HG02623 (cell line): ENCODE data around the gene ZFAND3.

ENCODE experiments used
- ATAC-seq: cut with Tn5 transposase; IDR thresholded peaks from one replicate; pipeline ENCODE4 v1.9.1; 2021; ENCODE audit warnings: moderate library complexity; ENCODE audit not compliant: unreplicated experiment

ZFAND3 gene

DNA sequence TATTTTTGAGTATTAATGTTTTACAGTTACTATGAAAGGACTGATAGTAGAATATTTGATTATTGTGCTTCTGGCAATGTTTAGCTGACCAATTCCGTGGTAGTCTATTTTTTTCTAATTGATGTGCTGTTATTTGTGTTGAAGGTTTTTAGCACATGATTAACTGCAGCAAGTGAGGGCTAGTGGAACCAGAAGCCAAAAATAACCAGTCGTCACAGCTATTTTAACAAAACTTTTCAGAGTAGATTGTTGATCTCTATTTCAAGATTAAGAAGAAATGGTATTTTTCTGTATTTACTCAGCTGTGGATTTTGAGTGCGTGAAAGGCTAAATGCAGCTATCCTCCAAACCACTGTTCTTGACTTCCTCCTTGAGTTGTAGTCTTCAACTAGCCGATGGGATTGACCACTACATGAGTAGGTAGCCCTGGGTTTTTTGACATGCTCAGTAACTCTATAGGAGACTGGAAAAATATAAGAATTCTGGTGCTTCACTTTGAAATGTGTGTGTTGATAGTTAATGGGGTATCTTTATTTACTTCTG, 258.0 kb downstream of the ZFAND3 start:
- no peak for ATAC-seq

DNA sequence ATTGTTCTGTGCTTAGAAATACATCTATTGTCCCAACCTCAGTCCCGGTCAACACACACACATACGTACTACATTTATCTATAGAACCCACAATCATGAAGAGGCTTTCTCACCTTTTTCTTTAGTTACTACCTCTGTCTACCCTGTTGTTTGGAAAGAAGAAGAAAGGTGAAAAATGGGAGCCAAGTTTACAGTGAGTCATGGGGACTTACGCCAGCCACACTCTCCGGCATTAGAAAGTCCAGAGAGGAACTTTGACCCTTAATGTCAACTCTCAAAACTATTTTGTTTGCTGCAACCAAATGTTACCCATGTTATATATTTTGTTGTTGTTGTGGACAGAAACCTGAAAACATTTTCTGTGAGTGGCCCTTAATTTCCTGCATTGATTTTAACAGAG, 259.1 kb downstream of the ZFAND3 start:
- no peak for ATAC-seq

DNA sequence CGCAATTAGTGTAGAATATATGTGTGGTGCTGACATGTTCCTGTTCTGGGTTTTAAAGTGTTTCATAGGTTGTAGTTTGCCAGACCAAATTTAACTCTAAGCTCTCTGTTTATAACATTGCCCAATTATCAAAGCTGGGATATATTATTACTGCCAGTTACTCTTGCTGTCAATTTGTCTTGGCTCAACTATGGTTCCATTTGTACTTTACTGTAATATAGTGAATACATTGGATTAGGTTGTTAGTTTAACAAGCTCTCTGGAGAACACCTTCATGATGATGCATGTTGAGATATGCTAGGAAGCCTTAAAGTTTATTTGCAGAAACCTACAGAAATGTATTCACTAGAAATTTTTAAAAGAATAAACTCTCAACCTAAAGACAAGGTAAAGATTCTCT, 259.6 kb downstream of the ZFAND3 start:
- ATAC-seq = no peak

- no peak for ATAC-seq
These were observed 260.0 kb downstream of the ZFAND3 start for GRCh38 chr6:38079537-38079936.

DNA sequence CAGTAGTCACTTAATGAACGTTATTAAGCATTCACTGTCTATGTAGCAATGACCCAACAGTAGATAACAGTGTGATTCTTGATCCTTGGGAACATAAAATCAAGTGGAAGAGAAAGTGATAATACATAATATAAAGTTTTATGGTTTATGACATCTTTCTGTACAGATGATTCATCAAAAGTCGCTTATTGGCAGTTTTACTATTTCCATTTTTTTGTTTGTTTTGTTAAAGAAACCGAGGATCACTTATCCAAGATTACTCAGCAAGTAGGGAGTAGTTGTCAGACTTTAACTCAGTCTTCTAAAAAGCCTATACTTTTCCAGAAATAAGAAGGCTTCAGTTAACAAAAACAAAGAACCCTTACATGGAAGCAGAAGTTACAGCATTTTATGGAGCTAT, 260.8 kb downstream of the ZFAND3 start:
- ATAC-seq = no peak

DNA sequence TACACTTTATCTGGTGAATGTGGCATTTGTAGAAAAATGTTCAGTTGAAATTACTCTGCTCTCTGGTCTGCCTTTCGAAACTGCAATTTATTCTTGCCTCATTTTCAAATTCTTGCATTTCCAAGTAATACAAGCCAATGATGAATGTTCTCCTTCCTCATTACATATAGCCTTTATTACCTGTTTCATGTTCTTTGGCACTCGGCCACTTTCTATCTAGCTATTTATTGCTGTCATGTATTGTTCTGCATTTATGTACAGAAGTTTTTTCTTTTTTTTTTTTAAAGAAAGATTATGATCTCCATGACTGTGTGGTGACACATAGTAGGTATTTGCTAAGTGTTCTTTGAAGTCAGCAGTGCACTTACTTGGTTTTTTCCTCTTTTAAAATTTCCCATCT, 261.4 kb downstream of the ZFAND3 start:
- ATAC-seq = no peak

DNA sequence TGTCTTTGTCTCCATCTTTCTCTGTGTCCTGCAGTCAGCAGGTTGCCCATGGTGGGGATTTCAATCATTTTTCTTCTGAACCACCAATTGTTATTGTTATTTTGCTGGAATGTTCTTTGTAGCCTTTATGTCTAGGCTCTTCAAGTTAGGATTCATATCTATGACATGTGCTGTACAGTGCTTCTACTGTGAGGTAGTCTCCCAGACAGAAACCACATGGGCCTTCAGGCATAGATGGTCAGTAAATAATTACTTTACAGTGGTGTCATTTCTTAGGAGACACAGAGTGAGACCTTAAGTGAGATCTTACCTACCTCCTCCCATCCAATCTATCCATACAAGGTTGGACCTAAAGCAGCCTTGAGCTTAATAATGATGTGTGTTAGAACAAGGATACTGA, 265.5 kb downstream of the ZFAND3 start:
- ATAC-seq = no peak

DNA sequence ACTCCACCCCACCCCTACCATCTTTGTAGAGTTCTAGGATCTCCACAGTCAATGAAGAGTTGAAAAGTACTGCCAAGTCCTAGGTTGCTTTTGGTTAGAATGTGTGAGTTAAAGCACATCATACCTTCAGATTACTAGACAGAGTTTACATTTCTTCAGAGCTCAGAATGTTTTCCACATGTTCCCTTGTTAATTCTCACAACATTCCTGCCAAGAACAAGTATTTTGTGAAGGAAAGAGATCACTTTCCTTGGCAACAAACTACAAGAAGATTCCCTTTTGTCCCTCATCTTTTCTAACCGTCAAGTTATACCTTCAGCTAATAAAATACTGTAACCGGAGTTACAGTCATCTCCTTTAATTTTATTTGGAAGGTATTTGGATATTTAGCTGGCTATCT, 266.8 kb downstream of the ZFAND3 start:
- ATAC-seq = no peak

DNA sequence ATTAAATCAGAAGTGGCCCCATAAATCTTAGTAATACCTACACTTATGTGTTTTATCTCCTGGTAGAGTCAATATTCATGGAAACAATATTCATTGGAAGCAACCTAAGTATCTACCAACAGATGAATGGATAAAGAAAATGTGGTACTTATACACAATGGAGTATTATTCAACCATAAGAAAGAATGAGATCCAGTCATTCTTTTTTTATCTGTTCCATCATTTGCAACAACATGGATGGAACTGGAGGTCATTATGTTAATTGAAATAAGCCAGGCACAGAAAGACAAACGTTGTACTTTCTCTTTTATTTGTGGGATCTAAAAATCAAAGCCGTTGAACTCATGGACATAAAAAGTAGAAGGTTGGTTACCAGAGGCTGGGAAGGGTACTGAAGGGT, 268.5 kb downstream of the ZFAND3 start:
- no peak for ATAC-seq

DNA sequence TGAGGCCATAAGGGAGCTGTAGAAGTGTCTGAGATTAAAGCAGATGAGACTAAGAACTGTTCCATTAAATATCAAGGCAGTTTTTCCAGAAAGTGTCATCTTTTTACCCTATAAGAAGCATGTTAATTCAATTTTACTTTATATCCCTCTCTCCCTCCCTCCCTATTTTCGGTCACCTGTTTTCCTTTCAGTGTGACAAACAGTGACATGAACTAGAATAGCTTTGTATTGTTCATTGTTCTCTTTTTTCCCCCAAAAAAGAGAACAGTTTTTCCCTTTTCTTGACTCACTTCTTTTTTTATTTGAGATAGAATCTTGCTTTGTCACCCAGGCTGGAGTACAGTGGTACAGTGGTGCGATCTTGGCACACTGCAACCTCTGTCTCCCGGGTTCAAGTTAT, 269.3 kb downstream of the ZFAND3 start:
- no peak for ATAC-seq

GRCh38 chr6:38091613-38092012, 272.1 kb downstream of the ZFAND3 start:
- ATAC-seq = no peak

DNA sequence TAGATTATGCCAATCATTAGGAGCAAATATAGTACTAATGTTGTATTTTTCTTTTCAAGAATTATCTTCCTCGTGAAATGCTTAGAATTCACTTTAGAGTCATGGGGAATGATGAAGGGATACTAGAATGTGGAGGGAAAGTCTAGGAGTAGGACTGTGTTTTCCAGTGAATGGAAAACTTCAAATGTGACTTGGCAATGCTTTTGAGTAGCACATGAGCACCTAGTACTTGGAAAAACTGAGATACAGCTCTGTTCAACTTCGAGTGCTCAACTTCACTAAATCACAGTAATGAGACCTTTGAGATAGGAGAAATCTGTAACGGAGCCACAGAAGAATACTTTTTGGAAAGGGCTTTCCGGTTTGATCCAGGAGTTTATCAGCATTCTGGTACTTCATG, 272.9 kb downstream of the ZFAND3 start:
- ATAC-seq = no peak

DNA sequence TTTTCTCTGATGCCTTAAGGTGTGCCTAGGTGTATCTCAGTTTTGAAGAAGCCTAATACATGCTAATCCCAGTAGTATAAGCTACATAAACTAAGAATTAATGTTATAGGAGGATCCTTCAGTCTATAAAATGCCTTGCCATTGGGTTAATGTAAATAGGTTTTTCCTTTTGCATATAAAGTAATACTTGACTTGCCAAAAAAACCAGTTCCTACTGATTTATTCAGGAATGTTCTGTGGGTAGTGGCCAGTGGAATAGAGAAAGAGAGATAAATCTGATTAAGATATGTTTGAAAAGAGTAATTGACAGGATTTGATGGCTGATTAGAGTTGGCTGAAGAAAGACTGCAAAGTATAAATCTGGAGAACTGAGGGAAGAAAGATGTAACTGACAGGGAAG, 273.4 kb downstream of the ZFAND3 start:
- ATAC-seq = no peak

DNA sequence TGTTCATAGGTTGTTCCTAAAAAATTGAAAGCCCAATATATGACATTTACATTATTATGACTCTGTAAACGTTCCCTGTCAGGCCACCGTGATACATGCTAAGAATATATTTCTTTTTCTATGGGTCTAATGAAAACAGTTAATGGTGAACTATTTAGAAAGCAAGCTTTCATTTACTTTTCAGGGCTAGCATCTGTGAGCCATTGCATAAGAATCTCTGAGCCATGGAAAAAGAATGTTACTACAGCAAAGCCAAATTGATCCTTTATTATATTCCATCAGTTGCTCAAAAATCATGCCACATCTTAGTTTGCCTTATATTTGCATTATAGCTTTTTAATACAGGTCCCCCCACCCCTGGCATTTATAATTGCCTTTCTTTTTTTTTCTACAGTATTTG, 275.5 kb downstream of the ZFAND3 start:
- no peak for ATAC-seq

DNA sequence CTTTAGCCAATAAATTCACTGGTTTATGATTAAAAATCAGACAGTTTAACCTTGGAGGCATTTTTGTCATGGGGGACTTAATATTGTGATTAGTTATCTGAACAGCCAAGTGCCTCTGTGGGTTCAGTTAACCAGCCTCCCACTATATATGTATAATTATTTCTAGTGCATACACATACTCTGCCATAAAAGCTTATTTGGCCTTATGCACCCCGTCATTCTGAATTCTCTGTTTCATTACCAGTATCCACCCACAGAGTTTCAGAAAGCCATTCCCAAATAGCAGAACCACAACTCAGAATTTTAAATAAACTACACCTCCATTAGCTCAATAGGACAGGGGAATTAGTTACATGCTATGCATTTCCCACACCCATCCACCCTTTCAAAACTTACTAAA, 279.7 kb downstream of the ZFAND3 start:
- no peak for ATAC-seq

DNA sequence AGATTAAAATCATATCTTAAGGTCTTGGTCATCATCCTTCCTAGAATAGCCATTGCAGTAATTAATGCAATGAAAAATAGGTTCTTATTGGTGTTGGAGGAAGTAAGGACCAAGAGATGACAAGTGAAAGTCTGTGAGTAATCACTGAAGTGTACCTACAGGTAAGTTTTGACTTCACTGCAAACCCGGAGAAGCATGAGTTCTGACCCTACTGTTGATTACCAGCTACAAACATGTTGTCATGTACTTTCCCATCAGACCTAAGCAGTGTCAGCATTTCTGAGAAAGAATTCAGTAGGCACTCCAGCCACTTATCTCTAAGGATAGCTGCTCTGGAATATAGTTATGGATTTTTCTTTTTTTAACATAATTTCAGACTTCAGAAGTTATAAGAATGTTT, 280.9 kb downstream of the ZFAND3 start:
- ATAC-seq = no peak

GRCh38 chr6:38103921-38104320, 284.4 kb downstream of the ZFAND3 start:
- ATAC-seq = no peak

GRCh38 chr6:38105066-38105465, 285.5 kb downstream of the ZFAND3 start:
- no peak for ATAC-seq

GRCh38 chr6:38107073-38107472, 287.5 kb downstream of the ZFAND3 start:
- no peak for ATAC-seq

GRCh38 chr6:38110481-38110971, 291.0 kb downstream of the ZFAND3 start:
- no peak for ATAC-seq

GRCh38 chr6:38112181-38112580, 292.7 kb downstream of the ZFAND3 start:
- no peak for ATAC-seq

DNA sequence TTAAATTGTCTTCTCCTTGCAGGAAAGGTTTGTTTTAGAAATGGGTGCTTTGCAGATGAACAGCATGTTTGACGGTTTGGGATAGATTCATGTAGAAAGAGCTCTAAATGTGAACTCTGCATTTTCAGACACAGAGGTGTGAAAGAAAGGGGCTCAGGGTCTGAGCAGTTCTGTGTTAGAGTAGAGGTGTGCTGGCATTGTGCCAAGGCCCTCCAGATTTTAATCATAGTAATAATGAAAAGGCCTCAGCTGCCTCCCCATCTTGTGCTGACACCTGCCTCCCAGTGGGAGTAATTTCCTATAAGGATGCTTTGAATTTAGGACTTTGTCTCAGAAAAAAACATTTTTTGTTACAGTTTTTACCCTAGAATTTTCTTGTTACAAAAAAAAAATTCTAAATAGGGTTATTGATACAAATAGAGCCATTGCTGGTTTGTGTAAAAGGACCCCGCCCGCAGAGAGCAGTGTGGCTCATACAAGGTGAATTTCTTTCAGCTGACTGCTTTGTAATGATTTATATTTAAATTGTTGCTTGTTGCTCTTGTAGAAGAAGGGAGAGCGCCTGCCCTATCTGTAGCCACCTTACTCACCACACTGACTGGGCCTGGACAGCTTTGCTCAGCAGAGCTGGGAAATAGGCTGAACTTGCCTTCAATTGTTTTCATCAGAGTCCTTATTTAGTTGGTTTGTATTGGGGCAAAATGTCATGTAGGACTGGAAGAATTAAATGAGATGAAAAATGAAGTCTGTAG, 294.5 kb downstream of the ZFAND3 start:
- no peak for ATAC-seq
